Tibial nerve (tissue), 4 donors: ENCODE measurements around the gene ZFP14.
"Not testable (repeated sequence)": the region's sequence is repeated elsewhere in the genome, so short reads cannot be mapped to it uniquely, and the experiment has no call there.

Experiments used
- CTCF ChIP-seq, 5 experiments: fragments of 200-600 bp in 3 of 5; fragments of 450-650 bp in 2 of 5; sonication (generic) in 3 of 5; IDR thresholded peaks; one replicate each; pipeline ENCODE4 v1.5.1; 2016 to 2019; ENCODE audit warnings: antibody characterized with exemption in 5 of 5, mild to moderate bottlenecking in 3 of 5, moderate library complexity in 2 of 5
- EP300 ChIP-seq, 2 donors: sonication (generic); formaldehyde crosslinking; IDR thresholded peaks; one replicate each; pipeline ENCODE4 v1.6.1; 2017; ENCODE audit warnings: antibody characterized with exemption in 2 of 2, mild to moderate bottlenecking in 1 of 2
- POLR2A ChIP-seq, 2 donors: fragments of 450-650 bp; IDR thresholded peaks; one replicate each; pipeline ENCODE4 v1.6.1; 2017; ENCODE audit warnings: antibody characterized with exemption in 2 of 2, mild to moderate bottlenecking in 2 of 2, moderate library complexity in 2 of 2

- not testable (repeated sequence) for TF ChIP-seq CTCF, EP300, POLR2A (IDR thresholded peaks at IDR 0.05)
These were observed 64.9 kb downstream of the ZFP14 start for GRCh38 chr19:36314053-36314452.
